ENCODE results near the gene ZNF12. TPM values are rescaled to one million over a fixed set of nuclear protein-coding genes. Genes with fewer than 3 reads are reported as not detected.
"Not testable (repeated sequence)": the region's sequence is repeated elsewhere in the genome, so short reads cannot be mapped to it uniquely, and the experiment has no call there.

Gene ZNF12
- polyA plus RNA-seq, 1 experiment: 20.4 TPM

DNA sequence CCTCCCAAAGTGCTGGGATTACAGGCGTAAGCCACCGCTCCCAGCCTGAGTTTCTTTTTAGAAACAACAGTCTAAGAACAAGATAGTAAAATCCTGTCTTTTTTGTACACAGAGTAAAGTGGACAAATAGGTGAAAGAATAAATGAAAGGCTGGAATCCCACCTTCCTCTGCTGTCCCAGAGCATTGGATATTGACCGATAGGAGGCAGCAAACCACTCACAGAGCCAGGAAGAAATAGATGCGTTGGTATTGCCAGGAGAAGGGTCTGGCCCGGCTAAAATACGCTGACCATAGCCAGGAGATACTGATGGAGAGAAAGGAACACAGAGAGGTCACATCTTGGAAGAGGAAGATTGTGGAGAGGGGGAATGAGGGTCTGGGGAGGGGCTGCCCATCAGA is 11.4 kb upstream of the ZNF12 start:
- Histone ChIP-seq H3K9me3 (ENCODE audit: control insufficient read depth, insufficient read depth, low read length) (no peaks in the 10 kb centered on the region; the same call in 1 of the 2 replicates), H3K27ac (ENCODE audit: low read depth, low read length) (no peak overlapping the region), H3K4me3 (ENCODE audit: low read depth, low read length) (no peak overlapping the region), H3K27me3 (ENCODE audit: control insufficient read depth, insufficient read depth, low read length) (no peaks in the 10 kb centered on the region)
- CTCF ChIA-PET: no interaction called here
- POLR2A ChIA-PET: no interaction called here
- DNase-seq (ENCODE audit: low read depth, low spot score): no peak
- TF ChIP-seq, protein P1, sequence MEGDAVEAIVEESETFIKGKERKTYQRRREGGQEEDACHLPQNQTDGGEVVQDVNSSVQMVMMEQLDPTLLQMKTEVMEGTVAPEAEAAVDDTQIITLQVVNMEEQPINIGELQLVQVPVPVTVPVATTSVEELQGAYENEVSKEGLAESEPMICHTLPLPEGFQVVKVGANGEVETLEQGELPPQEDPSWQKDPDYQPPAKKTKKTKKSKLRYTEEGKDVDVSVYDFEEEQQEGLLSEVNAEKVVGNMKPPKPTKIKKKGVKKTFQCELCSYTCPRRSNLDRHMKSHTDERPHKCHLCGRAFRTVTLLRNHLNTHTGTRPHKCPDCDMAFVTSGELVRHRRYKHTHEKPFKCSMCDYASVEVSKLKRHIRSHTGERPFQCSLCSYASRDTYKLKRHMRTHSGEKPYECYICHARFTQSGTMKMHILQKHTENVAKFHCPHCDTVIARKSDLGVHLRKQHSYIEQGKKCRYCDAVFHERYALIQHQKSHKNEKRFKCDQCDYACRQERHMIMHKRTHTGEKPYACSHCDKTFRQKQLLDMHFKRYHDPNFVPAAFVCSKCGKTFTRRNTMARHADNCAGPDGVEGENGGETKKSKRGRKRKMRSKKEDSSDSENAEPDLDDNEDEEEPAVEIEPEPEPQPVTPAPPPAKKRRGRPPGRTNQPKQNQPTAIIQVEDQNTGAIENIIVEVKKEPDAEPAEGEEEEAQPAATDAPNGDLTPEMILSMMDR (IDR thresholded peaks at IDR 0.05; ENCODE audit: low read depth, low read length): no peak

DNA sequence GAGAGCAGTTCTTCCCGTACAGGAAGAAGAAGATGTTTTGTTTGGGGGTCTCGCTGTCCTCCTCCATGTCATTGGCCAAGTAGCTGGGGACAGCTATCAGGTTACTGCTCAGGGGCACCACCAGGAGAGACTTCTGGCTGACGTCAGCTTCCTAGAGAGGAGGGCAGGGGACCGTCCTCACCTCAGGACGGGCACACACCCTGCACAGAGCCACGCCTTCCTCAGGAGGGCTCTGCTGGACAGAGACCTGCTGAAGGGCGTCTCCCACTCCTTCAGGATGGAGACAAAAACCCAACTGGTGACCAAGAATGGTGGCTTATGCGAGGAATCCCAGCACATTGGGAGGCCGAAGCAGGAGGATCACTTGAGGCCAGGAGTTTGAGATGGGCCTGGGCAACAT is 9.2 kb upstream of the ZNF12 start:
- CTCF ChIA-PET; H3K4me3 ChIP-seq (ENCODE audit: low read depth, low read length); POLR2A ChIA-PET; H3K27me3 ChIP-seq (ENCODE audit: control insufficient read depth, insufficient read depth, low read length); H3K9me3 ChIP-seq (ENCODE audit: control insufficient read depth, insufficient read depth, low read length); H3K27ac ChIP-seq (ENCODE audit: low read depth, low read length); DNase-seq (ENCODE audit: low read depth, low spot score): not testable (repeated sequence)

DNA sequence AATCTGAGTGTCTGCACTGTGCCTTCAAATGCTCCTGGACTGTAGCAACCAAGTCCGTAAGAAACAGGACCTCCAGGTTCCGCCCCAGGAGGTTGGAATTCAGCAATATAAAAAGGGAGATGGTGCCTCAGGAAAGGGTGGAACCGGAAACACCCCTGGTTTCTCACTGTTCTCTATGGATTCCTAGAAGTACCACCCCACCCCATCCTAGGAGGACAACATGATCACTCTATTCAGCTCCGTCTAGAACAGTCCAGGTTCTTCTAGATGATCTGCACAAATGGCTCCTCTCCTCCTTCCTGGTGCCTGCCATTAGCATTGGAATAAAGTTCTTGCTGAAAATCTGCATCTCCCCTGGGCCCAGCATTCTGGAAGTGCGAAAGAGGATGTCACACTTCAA is 7.6 kb upstream of the ZNF12 start:
- TF ChIP-seq, protein P1 (IDR thresholded peaks at IDR 0.05; ENCODE audit: low read depth, low read length): no peak
- H3K9me3 ChIP-seq (ENCODE audit: control insufficient read depth, insufficient read depth, low read length): no peaks in the 10 kb centered on the region; the same call in 1 of the 2 replicates
- ChIA-PET POLR2A (no interaction called here), CTCF (no interaction called here)
- H3K4me3 ChIP-seq (ENCODE audit: low read depth, low read length): no peak overlapping the region
- no peak for DNase-seq (ENCODE audit: low read depth, low spot score)
- H3K27ac ChIP-seq (ENCODE audit: low read depth, low read length): no peak overlapping the region
- H3K27me3 ChIP-seq (ENCODE audit: control insufficient read depth, insufficient read depth, low read length): no peaks in the 10 kb centered on the region

DNA sequence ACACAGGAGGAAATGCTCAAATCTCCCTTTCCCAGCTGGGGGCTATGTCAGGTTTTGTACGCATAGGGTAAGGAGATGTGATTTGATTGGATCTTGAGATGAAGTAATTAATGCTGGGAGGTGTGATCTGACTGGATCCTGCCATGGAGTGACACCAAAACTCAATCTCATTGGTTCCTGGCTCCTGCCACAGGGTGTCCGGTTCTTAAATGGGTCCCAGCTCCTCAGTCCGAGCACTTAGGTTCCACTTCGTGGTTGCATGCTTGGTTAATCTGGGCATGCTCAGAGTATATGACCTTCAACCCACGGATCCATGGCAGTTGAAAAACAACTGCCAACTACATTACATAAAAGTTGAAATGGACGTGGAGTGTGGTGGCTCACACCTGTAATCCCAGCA is 3.1 kb upstream of the ZNF12 start:
- ChIA-PET POLR2A (no interaction called here), CTCF (no interaction called here)
- Histone ChIP-seq H3K9me3 (ENCODE audit: control insufficient read depth, insufficient read depth, low read length) (peaks cover 10% of the 10 kb centered on the region), H3K27me3 (ENCODE audit: control insufficient read depth, insufficient read depth, low read length) (no peaks in the 10 kb centered on the region), H3K4me3 (ENCODE audit: low read depth, low read length) (no peak overlapping the region), H3K27ac (ENCODE audit: low read depth, low read length) (no peak overlapping the region)
- DNase-seq (ENCODE audit: low read depth, low spot score): no peak
- TF ChIP-seq, protein P1 (IDR thresholded peaks at IDR 0.05; ENCODE audit: low read depth, low read length): no peak

DNA sequence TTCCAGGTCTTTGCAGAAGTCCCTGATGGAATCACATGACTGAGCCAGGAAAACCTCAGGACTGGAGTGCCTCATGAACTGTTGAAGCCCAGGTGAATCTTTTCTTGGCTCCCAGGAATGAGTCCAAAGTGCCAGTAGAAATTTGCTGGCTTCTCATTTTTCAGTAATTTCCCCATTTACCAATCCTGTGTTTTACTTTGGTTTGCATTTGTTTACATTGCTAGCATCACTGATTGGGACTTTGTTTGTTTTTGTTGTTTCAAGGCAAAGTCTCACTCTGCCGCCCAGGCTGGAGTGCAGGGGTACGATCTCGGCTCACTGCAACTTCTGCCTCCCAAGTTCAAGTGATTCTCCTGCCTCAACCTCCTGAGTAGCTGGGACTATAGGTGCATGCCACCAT is 1.6 kb upstream of the ZNF12 start:
- Histone ChIP-seq H3K9me3 (ENCODE audit: control insufficient read depth, insufficient read depth, low read length) (peaks cover 23% of the 10 kb centered on the region), H3K4me3 (ENCODE audit: low read depth, low read length) (no peak overlapping the region), H3K27me3 (ENCODE audit: control insufficient read depth, insufficient read depth, low read length) (no peaks in the 10 kb centered on the region), H3K27ac (ENCODE audit: low read depth, low read length) (no peak overlapping the region)
- ChIA-PET POLR2A (no interaction called here), CTCF (no interaction called here)
- TF ChIP-seq, protein P1 (IDR thresholded peaks at IDR 0.05; ENCODE audit: low read depth, low read length): no peak
- no peak for DNase-seq (ENCODE audit: low read depth, low spot score)
